K562 treated with DMSO at 1 percent for 48 hours (cell line): ENCODE data around the gene SUPV3L1. TPM values are rescaled to one million over a fixed set of nuclear protein-coding genes. Genes with fewer than 3 reads are reported as not detected.

ENCODE experiments used
- total RNA-seq: library from RNA; unstranded; fragments of 300-600 nt; gene quantifications from 2 replicates; pipeline ENCODE4 v1.2.3, GENCODE V29; 2022; ENCODE audit warnings: low replicate concordance; ENCODE audit errors: extremely low read depth

SUPV3L1 gene
- total RNA-seq = not detected in 2 replicates

GRCh38 chr10:69179743-69180524, at the start of gene SUPV3L1:
SUPV3L1 (plus strand) TSS chr10:69180234; CDS start chr10:69180292, 58 bp downstream.

DNA sequence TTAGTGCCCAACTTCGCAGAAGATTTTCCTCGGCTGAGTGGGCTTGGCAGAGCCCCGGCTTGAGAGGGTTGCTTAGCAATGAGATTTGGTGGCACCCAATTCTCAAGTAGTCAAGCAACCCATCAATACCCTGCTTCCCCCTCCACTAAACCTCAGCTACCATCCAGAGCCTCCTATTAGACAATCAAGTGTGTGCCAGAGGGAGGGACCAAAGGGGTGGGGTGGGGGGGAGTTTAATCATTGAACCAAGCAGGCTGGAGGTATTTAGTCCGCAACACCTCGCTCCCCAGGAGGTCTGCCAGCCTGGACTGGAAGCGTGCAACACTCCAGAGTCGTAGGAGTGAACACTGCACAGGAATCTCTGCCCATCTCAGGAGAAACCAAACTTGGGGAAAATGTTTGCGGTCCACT, 40.0 kb downstream of the SUPV3L1 start, which contains the start of gene HKDC1:
HKDC1 (plus strand) TSS at position 292 of the 411 bp plus-strand sequence; CDS start at position 396, 104 bp downstream.

Other genes starting within 250 kb of the SUPV3L1 start
- gene DDX21, start 224.1 kb upstream of the SUPV3L1 start, total RNA-seq = 101 TPM in 1 of 2 replicates, not detected in the other
- not detected in 2 replicates for gene KIFBP, start 191.4 kb upstream of the SUPV3L1 start, total RNA-seq
- gene SRGN, start 92.1 kb upstream of the SUPV3L1 start, total RNA-seq = not detected in 2 replicates
- gene VPS26A, start 56.1 kb upstream of the SUPV3L1 start, total RNA-seq = not detected in 2 replicates
- gene HKDC1, start 40.1 kb downstream of the SUPV3L1 start, total RNA-seq = not detected in 2 replicates
- gene HK1, start 98.3 kb downstream of the SUPV3L1 start, total RNA-seq = not detected in 2 replicates
- not detected in 2 replicates for gene TACR2, start 236.7 kb downstream of the SUPV3L1 start, total RNA-seq